ENCODE results near the gene OR10H1. TPM values are rescaled to one million over a fixed set of nuclear protein-coding genes. Genes with fewer than 3 reads are reported as not detected.
"Not testable (repeated sequence)": the region's sequence is repeated elsewhere in the genome, so short reads cannot be mapped to it uniquely, and the experiment has no call there.

Gene OR10H1
- total RNA-seq, 1 donor from 2014 or later: not detected

DNA sequence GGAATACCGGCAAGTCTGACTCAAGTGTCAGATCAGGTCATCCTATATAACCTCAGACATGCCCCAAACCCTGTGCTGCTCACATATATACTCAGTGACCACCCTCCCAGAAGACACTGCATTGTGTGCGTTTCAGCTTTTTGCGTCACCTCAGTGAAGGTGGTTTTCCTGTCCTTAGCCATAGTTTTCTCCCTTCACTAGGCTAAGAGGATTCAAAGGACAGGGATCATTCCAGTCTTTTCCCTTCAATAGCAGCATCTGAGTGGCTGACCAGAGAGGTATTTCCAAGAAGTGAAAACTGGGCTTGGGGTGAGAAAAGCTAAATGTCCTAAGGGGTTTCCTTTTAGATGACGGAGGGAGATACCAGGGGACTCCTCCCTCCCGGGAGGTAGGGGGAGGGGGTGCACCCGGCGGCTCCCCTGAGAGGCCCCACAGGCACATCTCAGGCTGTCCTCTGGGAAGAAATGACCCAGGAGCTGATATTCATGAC, 12.7 kb upstream of the OR10H1 start:
- ATAC-seq: peak; percentile 69

- ATAC-seq: no peak
Measured at GRCh38 chr19:15825753-15826152, 10.3 kb upstream of the OR10H1 start.

DNA sequence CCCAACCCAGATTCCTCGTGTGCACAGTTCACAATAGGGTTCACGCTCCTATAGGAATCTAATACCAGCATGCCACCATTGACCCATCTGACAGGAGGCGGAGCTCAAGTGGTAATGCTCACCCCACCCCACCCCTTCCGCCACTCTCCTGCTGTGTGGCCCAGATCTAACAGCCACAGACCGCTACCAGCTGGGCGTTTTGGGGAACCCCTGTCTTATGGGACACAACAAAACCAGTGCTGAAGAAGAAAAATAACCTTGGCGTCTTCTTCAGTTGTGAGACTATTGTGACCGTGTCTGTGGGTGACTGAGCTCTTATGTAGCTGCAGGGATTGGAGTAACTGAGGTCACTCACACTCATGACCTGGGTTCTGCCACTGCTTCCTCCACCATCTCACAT, 5.2 kb upstream of the OR10H1 start:
- ATAC-seq: no peak

DNA sequence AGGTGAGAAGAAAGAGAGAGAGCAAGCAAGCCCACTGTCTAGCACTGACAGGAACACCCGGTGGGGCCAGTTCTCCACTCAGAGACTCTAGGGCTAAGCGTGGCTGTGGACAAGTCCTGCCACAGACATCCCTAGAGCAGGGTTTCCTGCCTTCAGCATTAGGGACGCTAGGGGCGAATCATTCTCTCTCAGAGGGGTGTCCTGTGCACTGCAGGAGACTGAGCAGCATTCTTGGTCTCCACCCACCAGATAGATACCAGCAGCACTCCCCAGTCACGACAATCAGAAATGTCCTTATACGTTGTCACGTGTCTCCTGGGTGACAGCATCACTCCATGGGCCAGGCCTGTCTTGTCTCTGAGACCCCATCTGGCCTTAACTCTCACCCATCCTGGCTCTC, 1.5 kb downstream of the OR10H1 start:
- no peak for ATAC-seq

DNA sequence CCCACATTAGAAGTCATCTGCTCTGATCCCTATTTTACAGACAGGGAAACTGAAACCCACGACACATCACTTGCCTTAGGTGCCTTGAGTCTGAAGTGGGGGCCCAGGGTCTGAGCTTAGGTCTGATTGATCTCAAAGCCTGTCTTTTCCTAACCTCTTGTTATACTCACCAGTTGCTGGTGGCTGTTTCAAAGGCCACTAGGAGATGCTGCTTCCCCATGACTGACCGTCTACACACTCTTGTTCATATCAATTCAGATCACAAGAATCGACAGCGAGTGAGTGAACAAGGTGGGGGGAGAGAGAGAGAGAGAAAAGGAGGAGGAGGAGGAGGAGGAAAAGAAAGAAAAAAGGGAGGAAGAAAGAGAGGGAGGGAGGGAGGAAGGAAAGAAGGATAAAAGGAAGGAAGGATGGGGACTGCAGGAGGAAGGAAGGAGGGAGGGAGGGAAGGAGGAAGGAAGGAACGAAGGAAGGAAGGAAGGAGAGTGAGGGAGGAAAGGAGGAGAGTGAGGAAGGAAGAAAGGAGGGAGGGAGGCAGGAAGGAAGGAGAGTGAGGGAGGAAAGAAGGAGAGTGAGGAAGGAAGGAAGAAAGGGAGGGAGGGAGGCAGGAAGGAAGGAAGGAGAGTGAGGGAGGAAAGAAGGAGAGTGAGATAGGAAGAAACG, 3.3 kb downstream of the OR10H1 start:
- ATAC-seq: peak; percentile 22

DNA sequence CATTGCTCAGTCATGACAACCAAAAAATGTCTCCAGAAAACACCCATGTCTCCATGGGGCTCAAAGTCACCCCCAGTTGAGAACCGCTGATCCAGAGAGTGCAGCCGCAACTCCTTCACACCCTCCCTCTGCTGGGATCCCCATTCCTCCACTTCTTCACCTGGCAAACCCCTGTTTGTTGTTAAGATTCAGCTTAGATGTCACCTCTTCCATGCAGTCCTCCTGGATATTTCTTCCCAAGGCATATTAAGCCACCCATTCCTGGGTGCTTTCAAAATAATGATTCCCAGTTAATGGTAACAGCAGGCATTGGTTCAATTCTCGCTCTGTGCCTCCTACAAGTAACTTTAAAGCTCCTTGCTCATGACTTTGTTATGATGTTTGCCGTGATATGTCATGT, 4.0 kb downstream of the OR10H1 start:
- ATAC-seq: no peak

GRCh38 chr19:15810335-15810734, 5.1 kb downstream of the OR10H1 start:
- ATAC-seq: peak; percentile 37

- ATAC-seq: not testable (repeated sequence)
Measured at GRCh38 chr19:15794279-15794678, 21.2 kb downstream of the OR10H1 start.

DNA sequence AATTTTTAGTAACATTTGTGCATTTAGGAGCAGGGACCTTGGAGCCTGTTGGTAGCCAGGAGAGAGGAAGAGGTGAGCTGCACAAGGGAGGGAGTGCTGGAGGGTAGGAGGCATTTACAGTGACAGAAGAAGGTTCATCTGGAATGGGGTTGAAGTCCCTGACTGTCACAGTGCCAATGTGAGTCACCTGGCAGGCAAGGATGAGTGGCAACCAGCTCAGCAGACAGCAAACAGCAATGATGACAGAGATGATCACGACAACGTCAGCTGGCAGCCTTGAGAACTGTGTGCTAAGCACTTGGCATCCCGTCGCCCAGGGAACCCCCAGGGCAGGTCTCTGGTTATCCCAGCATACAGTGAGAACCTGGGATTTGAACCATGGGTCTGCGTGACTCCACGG, 25.4 kb downstream of the OR10H1 start:
- peak; percentile 82 for ATAC-seq

GRCh38 chr19:15788594-15789270, 26.7 kb downstream of the OR10H1 start:
- ATAC-seq: no peak

DNA sequence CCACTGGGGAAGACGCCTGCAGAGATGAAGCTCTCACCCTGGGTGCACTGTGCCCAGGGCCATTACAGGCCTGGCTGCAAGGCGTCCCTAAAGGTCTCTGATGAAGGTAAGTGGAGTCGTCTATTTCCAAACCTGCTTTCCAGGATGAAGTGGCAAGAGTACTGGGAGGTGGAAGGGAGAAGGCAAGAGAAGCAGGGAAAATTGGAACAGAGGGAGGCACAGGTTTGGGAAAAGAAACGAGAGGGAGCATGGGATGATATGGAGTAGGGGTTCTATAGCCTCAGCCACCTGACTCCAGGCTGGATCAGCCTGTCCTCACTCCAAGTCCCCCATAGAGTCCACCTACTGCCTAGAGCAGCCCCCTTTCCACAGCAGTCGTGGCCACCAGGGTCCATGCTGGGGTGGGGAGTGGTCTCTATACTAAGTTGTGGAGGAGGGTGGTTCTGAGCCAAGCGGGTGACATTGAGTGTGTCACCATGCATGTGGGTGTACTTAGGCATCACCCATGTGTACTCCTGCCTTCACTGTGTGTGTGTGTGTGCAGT, 27.8 kb downstream of the OR10H1 start, which contains the start of gene OR10H5:
OR10H5 (plus strand) TSS at position 51 of the 545 bp plus-strand sequence. CDS start 6,388 bp downstream, outside the sequence.
- ATAC-seq: no peak

GRCh38 chr19:15782896-15783295, 32.6 kb downstream of the OR10H1 start:
- ATAC-seq: not testable (repeated sequence)

DNA sequence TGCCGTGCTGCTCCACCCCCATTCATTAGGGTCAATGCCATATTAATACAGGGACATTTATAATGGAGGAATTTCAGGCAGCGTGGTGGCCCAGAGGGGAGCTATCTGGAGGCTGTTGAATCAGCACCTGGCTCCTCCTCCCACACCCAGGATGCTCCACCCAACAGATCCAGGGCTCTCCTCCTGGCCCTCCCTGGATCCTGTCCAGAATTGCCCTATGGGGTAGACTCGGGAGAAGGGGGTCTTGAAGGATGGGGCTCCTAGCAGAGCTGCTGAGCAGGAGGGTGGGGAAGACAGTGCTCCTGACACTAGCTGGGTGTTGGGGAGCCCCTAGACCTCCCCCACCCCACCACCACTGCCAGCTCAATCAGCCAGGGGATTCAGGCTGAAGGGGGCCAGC, 33.3 kb downstream of the OR10H1 start:
- ATAC-seq: no peak

DNA sequence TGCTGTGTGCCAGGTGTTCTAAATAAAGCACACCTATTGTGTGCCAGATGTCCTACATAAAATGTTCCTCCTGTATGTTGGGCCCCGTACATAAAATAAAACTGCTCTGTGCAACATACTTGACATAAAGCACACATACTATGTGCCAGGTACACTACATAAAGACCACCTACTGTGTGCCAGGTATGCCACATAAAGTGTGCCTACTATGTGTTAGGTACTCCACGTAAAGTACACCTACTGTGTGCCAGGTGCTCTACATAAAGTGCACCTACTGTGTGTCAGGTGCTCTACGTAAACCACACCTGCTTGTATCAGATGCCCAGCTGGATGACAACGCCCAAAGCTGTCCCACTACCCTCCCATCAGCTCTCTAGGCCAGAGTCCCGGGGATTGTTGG, 33.8 kb downstream of the OR10H1 start:
- no peak for ATAC-seq

DNA sequence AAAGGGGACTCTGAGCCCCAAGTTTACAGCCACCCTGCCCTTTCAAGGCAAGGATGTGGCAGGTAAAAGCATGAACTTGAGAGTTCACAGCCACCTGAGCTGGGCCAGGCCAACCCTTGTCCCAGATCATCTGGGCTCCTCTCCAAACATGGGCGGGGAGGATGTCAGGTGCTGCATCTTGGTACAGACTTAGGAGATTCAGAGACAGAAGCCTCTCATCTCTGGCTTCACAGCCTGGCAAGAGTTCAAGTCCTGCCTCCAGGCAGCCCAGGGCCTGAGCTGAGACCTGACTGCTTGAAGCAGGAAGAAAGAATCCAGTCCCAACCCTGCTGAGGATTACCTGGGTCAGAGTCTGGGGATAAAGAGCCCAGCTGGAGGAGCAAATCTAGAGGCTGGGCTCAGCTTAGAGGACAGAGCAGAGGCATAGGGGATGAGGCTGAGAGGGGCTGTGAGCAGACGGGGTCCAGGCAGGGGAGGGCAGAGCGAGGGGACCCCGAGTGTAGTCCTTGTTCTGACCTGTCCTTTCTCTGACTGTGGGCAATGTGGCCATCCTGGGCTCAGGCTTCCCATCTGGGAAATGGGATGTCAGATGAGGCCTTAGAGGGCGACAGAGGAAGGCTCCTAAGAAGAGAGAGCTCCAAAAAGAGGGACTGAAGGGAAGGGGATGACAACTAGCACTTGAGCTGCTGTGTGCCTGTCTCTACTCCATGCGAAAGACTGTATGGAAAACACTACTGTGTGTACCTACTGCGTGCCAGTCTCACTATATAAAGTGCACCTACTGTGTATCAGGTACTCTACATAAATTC, 34.6 kb downstream of the OR10H1 start:
- peak; percentile 75 for ATAC-seq

- peak; percentile 36 for ATAC-seq
Measured at GRCh38 chr19:15779756-15780476, 35.5 kb downstream of the OR10H1 start.

DNA sequence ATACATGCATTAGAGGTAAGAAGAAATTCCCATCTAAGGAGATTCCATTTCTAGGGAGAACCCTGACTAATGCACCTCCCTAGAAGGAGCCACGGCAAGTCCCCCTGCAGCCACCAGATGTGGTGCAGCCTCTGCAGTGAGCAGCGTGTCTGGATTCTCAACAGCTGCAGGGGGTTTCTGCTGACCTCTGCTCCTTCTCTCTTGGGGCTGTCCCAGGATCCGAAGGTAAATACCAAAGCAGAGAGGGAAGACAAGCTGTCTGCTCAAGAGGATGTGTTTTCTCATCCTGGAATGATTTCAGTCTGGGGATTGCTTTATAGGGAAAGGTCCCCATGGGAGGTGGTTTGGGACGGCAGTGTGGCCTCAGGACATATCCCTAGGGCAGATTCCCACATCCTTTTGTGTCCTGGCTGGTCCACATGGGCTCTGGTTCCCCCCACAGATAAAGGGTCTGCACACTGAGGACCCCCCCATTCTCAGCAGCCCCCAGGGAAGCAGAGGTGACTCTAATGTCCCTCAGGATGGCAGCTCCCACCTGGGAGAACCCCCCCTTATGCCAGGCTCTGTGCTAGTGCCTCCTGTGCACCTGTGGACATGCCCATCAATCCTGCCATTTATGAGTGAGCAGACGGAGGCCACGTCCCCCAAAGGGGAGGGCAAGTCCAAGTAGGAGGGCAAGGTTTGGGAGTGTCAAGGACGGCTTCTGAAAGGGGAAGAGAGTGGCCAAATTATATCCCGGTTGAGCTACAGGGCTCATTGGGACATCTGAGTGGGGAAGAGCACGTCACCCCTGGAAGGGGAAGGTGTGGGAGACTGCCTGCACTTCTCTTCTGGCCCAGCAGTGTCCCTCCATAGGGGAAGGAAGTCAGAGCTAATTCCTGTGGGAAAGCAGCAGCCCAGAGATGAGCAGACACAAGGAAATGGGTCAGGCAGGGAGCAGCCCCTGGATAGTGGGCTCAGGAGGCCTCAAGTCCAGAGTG, 38.2 kb downstream of the OR10H1 start:
- peak; percentile 37 for ATAC-seq

- ATAC-seq: no peak
Measured at GRCh38 chr19:15776264-15776663, 39.2 kb downstream of the OR10H1 start.

DNA sequence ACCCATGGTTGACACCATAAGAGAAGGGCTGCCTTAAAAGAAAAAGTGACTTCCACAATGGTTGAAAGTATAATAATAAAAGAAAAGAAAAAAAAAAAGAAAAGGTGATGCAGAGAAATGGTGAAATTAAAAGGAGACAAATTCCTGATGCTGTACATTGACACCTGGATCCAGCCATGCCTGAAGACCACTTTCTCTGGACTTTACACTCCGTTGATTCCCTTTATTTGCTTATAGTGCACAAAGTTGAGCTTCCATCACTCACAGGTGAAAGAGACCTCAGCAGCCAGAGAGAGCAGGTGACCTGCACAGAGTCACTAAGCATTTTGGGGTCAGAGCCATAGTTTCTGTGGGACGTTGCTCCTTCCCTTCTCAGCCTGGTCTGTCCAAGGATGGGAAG, 40.2 kb downstream of the OR10H1 start:
- ATAC-seq: no peak

DNA sequence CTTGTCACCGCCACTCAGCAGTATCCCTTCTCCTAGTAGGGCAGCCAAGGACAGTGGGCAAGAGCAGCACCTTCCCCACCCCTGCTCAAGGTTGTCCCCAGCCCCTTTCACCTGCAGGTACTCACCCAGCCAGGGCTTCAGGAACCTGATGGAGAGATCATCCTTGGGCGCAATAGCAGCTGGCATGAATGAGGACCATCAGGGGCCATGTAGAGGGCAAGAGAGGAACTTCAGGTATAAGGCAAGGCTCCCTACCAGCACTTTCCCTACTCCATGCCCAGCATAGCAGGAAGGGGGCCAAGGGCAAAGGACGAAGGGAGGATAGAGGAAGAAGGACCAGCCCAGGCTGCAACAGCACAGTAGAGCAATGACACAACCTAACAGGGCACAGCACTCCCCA, 41.3 kb downstream of the OR10H1 start:
- not testable (repeated sequence) for ATAC-seq

DNA sequence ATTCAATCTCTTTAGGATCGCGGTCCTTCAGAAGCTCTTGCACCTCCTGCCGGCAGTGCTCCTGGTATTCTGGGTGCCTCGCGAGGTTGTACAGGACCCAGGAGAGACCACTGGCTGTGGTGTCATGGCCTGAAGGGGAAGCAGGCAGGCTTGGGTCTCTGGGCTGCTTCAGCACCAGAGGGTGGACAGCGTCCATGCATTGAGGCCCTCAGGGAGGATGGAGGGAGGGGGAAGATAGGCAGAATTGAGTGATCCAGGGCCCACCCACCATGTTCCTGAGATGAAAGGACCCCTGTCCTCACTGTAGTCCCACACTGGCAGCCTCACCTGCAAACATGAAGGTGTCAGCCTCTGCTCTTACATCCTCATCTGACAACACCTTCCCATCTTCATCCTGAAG, 45.9 kb downstream of the OR10H1 start:
- no peak for ATAC-seq
